Measurements from ENCODE around the gene KIF3B.
"Not testable (repeated sequence)": the region's sequence is repeated elsewhere in the genome, so short reads cannot be mapped to it uniquely, and the experiment has no call there.

Gene KIF3B

GRCh38 chr20:32271620-32272019, 5.8 kb upstream of the KIF3B start:
- DNase-seq (ENCODE audit: low read depth) = no peak
- no peak for TF ChIP-seq CTCF (IDR thresholded peaks at IDR 0.05; ENCODE audit: insufficient read depth, low read depth, low read length, missing control alignments)
- H3K4me3 ChIP-seq (ENCODE audit: low read length) = no peak overlapping the region

GRCh38 chr20:32274359-32274758, 3.1 kb upstream of the KIF3B start:
- H3K4me3 ChIP-seq (ENCODE audit: low read length) = no peak overlapping the region
- no peak for DNase-seq (ENCODE audit: low read depth)
- TF ChIP-seq CTCF (IDR thresholded peaks at IDR 0.05; ENCODE audit: insufficient read depth, low read depth, low read length, missing control alignments) = no peak

GRCh38 chr20:32275163-32275562, 2.3 kb upstream of the KIF3B start:
- not testable (repeated sequence) for DNase-seq (ENCODE audit: low read depth); H3K4me3 ChIP-seq (ENCODE audit: low read length)

GRCh38 chr20:32278199-32278643, 770 bp downstream of the KIF3B start:
- peak; percentile 16 for DNase-seq (ENCODE audit: low read depth)

GRCh38 chr20:32281711-32282110, 4.3 kb downstream of the KIF3B start:
- DNase-seq (ENCODE audit: low read depth) = no peak
- no peak overlapping the region for H3K4me3 ChIP-seq (ENCODE audit: low read length)
- TF ChIP-seq CTCF (IDR thresholded peaks at IDR 0.05; ENCODE audit: insufficient read depth, low read depth, low read length, missing control alignments) = no peak

More at GRCh38 chr20:32278199-32278643, 770 bp downstream of the KIF3B start:
- TF ChIP-seq CTCF (IDR thresholded peaks at IDR 0.05; ENCODE audit: insufficient read depth, low read depth, low read length, missing control alignments) = no peak
- H3K4me3 ChIP-seq (ENCODE audit: low read length) = peak overlapping the region; percentile 84

GRCh38 chr20:32282461-32282860, 5.0 kb downstream of the KIF3B start:
- DNase-seq (ENCODE audit: low read depth) = no peak
- TF ChIP-seq CTCF (IDR thresholded peaks at IDR 0.05; ENCODE audit: insufficient read depth, low read depth, low read length, missing control alignments) = no peak
- no peak overlapping the region for H3K4me3 ChIP-seq (ENCODE audit: low read length)

GRCh38 chr20:32285082-32285620, 7.7 kb downstream of the KIF3B start:
- no peak for TF ChIP-seq CTCF (IDR thresholded peaks at IDR 0.05; ENCODE audit: insufficient read depth, low read depth, low read length, missing control alignments)
- no peak for DNase-seq (ENCODE audit: low read depth)
- H3K4me3 ChIP-seq (ENCODE audit: low read length) = no peak overlapping the region
